Stimulated activated CD4-positive, alpha-beta T cell treated with anti-CD3 and anti-CD28 coated beads, Interleukin-12 subunit alpha, Interleukin-12 subunit beta, amount 100 ng/mL, for 4 hours (primary cell): Measurements from ENCODE around the gene MAU2.
"Not testable (repeated sequence)": the region's sequence is repeated elsewhere in the genome, so short reads cannot be mapped to it uniquely, and the experiment has no call there.

Source experiments
- DNase-seq: peaks from one replicate; pipeline ENCODE4 v3.0.0-alpha.2; 2020

Gene MAU2

GRCh38 chr19:19347401-19348110 lies 26.9 kb downstream of the MAU2 start:
- DNase-seq, result no peak

- DNase-seq, result no peak
These were observed 27.6 kb downstream of the MAU2 start for GRCh38 chr19:19348266-19348665.

GRCh38 chr19:19349365-19349764 lies 28.7 kb downstream of the MAU2 start:
- no peak for DNase-seq

GRCh38 chr19:19350756-19351155 lies 30.1 kb downstream of the MAU2 start:
- DNase-seq, result not testable (repeated sequence)

GRCh38 chr19:19352823-19353222 lies 32.2 kb downstream of the MAU2 start:
- no peak for DNase-seq

GRCh38 chr19:19354007-19354406 lies 33.4 kb downstream of the MAU2 start:
- no peak for DNase-seq

- DNase-seq, result no peak
These were observed 34.3 kb downstream of the MAU2 start for GRCh38 chr19:19354932-19355331.

GRCh38 chr19:19355606-19356139 lies 35.0 kb downstream of the MAU2 start:
- no peak for DNase-seq

GRCh38 chr19:19356500-19356899 lies 35.9 kb downstream of the MAU2 start:
- DNase-seq, result no peak

- no peak for DNase-seq
These were observed 36.4 kb downstream of the MAU2 start for GRCh38 chr19:19356901-19357566.

GRCh38 chr19:19361075-19361594 lies 40.5 kb downstream of the MAU2 start:
- DNase-seq, result peak; percentile 64

GRCh38 chr19:19362075-19362474 lies 41.4 kb downstream of the MAU2 start:
- DNase-seq, result no peak

GRCh38 chr19:19366434-19367396 lies 46.1 kb downstream of the MAU2 start:
- DNase-seq, result peak; percentile 57

GRCh38 chr19:19368087-19368486 lies 47.5 kb downstream of the MAU2 start:
- DNase-seq, result no peak

- DNase-seq, result no peak
These were observed 50.4 kb downstream of the MAU2 start for GRCh38 chr19:19371059-19371458.

- DNase-seq, result no peak
These were observed 52.2 kb downstream of the MAU2 start for GRCh38 chr19:19372656-19373416.

GRCh38 chr19:19379527-19379926 lies 58.9 kb downstream of the MAU2 start:
- DNase-seq, result no peak

GRCh38 chr19:19380316-19380715 lies 59.7 kb downstream of the MAU2 start:
- DNase-seq, result not testable (repeated sequence)

- no peak for DNase-seq
These were observed 60.6 kb downstream of the MAU2 start for GRCh38 chr19:19381007-19381926.

GRCh38 chr19:19382118-19382517 lies 61.5 kb downstream of the MAU2 start:
- DNase-seq, result no peak

- DNase-seq, result no peak
These were observed 63.9 kb downstream of the MAU2 start for GRCh38 chr19:19384486-19384885.
